GM10266 (cell line): ENCODE data around the gene ADORA2B.

ENCODE experiments used
- DNase-seq: peaks from one replicate; pipeline ENCODE4 v3.0.0; 2012; ENCODE audit errors: extremely low spot score
- CTCF ChIP-seq: IDR thresholded peaks from 2 replicates; pipeline ENCODE4 v1.5.1; 2012; ENCODE audit warnings: mild to moderate bottlenecking, low read depth; ENCODE audit not compliant: control insufficient read depth, insufficient read depth; ENCODE audit errors: missing control alignments

Gene ADORA2B

GRCh38 chr17:16002708-16003260 is 57.9 kb downstream of the ADORA2B start:
- no peak for TF ChIP-seq CTCF
- DNase-seq: no peak

DNA sequence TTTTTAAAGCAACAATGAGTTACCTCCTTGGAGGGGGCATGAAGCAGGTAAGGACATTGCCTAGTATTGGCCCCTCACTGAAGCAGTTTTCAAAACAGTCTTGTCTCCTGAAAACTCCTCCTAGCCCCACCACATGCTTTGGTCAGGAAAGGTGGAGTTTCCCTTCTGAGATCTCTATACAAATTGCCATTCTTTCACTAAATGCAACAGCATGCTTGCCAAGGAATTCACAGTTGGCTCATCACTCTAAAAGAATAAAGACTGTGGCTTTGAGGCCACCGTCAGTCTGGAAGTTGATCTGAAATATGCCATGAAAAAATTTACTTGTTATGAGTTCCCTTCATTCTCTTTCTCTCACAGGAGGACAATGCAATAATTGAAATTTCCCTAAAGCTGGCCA is 58.9 kb downstream of the ADORA2B start:
- DNase-seq: no peak
- TF ChIP-seq CTCF: no peak

GRCh38 chr17:16005636-16006035 is 60.7 kb downstream of the ADORA2B start:
- no peak for TF ChIP-seq CTCF
- DNase-seq: no peak

DNA sequence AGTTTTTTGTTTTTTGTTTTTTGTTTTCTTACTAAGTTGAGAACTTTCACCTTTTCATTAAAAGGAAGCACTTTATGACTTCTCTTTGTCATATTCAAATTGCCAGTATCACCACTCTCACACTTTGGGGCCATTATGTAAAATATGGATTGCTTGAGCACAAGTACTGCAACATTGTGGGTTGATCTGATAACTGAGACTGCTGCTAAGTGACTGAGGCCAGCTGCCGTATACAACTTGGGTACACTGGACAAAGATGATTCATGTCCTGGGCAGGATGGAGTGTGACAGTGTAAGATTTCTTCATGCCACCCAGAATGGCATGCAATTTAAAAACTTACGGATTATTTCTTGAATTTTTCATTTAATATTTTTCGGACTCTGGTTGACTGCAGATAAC is 62.5 kb downstream of the ADORA2B start:
- DNase-seq: no peak
- TF ChIP-seq CTCF: no peak

GRCh38 chr17:16013943-16014407 is 69.0 kb downstream of the ADORA2B start:
- TF ChIP-seq CTCF: no peak
- DNase-seq: no peak

DNA sequence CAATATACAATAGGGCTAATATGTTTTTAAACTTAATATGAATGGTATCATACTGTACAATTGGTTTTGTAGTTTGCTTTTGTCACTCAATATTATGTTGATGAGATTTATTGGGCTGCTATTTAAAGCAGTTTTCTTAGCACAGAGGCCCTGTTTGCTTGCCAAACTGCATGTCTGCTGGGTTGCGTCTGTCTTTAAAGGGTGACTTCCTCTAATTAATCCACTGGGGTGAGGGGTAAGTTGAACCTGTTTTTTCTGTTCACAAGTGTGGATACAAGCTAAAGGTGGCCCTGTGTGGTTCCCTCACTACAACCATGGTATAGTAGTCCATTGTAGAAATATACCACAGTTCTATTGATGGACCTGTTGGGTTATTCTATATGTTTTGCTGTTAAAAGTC is 74.4 kb downstream of the ADORA2B start:
- DNase-seq: no peak
- TF ChIP-seq CTCF: no peak

- DNase-seq: no peak
- no peak for TF ChIP-seq CTCF
These were observed 79.0 kb downstream of the ADORA2B start for GRCh38 chr17:16023881-16024280.
